ENCODE results near the gene NR3C1. TPM values are rescaled to one million over a fixed set of nuclear protein-coding genes. Genes with fewer than 3 reads are reported as not detected.
A peak's percentile ranks its signal among the peaks of the same experiment; 100 is the strongest.

The NR3C1 gene
- total RNA-seq, 2 donors from 2014 or later: 30.3 to 38.9 TPM

DNA sequence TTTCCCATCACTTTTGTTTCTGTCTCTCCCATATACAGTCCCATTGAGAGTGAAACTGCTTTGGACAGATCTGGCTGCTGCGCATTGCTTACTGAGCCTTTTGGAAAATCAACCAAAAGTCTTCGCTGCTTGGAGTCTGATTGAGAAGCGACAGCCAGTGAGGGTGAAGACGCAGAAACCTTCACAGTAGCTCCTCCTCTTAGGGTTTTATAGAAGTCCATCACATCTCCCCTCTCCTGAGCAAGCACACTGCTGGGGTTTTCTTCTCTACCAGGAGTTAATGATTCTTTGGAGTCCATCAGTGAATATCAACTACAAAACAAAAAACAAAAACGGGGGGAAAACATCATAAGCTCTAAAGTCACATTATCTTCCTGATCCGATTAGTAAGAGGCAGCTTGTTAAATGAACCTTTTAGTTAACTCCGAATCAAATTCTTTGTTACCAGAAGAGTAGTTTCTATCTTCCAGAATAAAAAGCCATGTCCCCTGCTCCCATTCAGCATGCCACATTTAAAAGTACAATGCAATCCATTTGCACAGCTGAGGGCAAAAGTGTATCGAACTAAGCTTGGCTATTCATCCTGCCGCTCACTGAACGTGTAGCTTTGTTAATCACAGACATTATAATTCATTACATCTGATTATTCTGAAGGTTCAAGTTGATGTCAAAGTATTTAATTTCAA is 2.8 kb downstream of the NR3C1 start:
- DNase-seq (ENCODE audit: low spot score): no peak
- Histone ChIP-seq H3K27me3 (no peaks in the 10 kb centered on the region), H3K4me1 (peaks cover 0 to 57% of the 10 kb centered on the region in 2 donors), H3K4me3 (peak overlapping the region; percentile 78 to 82), H3K9me3 (no peaks in the 10 kb centered on the region), H3K36me3 (no peaks in the 10 kb centered on the region), H3K27ac (peak overlapping the region; percentile 98 to 99)
- TF ChIP-seq, protein P1, sequence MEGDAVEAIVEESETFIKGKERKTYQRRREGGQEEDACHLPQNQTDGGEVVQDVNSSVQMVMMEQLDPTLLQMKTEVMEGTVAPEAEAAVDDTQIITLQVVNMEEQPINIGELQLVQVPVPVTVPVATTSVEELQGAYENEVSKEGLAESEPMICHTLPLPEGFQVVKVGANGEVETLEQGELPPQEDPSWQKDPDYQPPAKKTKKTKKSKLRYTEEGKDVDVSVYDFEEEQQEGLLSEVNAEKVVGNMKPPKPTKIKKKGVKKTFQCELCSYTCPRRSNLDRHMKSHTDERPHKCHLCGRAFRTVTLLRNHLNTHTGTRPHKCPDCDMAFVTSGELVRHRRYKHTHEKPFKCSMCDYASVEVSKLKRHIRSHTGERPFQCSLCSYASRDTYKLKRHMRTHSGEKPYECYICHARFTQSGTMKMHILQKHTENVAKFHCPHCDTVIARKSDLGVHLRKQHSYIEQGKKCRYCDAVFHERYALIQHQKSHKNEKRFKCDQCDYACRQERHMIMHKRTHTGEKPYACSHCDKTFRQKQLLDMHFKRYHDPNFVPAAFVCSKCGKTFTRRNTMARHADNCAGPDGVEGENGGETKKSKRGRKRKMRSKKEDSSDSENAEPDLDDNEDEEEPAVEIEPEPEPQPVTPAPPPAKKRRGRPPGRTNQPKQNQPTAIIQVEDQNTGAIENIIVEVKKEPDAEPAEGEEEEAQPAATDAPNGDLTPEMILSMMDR (IDR thresholded peaks at IDR 0.05): no peak

DNA sequence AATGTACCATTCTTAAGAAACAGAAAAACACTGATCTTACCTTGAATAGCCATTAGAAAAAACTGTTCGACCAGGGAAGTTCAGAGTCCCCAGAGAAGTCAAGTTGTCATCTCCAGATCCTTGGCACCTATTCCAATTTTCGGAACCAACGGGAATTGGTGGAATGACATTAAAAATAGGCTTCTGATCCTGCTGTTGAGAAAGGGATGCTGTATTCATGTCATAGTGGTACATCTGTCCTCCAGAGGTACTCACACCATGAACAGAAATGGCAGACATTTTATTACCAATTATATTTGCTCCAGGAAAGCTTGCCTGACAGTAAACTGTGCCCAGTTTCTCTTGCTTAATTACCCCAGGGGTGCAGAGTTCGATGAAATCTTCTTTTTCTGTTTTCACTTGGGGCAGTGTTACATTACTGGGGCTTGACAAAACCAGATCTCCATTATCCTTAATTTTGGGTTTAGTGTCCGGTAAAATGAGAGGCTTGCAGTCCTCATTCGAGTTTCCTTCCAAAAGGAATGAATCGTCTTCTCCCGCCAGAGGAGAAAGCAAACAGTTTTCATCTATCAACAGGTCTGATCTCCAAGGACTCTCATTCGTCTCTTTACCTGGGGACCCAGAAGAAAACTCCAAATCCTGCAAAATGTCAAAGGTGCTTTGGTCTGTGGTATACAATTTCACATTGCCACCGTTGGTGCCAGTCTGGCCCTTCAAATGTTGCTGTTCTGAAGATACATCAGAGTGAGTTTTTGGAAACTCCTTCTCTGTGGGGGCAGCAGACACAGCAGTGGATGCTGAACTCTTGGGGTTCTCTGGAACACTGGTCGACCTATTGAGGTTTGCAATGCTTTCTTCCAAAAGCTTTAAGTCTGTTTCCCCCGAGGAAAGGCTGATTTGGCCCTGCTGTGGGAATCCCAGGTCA is 3.6 kb downstream of the NR3C1 start:
- TF ChIP-seq, protein P1 (IDR thresholded peaks at IDR 0.05): no peak
- peaks cover 0 to 62% of the 10 kb centered on the region in 2 donors for H3K4me1 ChIP-seq
- DNase-seq (ENCODE audit: low spot score): no peak
- H3K27ac ChIP-seq: peak overlapping the region; percentile 98 to 99
- peak overlapping the region; percentile 78 to 82 for H3K4me3 ChIP-seq
- H3K9me3 ChIP-seq: no peaks in the 10 kb centered on the region
- H3K36me3 ChIP-seq: no peaks in the 10 kb centered on the region
- no peaks in the 10 kb centered on the region for H3K27me3 ChIP-seq

DNA sequence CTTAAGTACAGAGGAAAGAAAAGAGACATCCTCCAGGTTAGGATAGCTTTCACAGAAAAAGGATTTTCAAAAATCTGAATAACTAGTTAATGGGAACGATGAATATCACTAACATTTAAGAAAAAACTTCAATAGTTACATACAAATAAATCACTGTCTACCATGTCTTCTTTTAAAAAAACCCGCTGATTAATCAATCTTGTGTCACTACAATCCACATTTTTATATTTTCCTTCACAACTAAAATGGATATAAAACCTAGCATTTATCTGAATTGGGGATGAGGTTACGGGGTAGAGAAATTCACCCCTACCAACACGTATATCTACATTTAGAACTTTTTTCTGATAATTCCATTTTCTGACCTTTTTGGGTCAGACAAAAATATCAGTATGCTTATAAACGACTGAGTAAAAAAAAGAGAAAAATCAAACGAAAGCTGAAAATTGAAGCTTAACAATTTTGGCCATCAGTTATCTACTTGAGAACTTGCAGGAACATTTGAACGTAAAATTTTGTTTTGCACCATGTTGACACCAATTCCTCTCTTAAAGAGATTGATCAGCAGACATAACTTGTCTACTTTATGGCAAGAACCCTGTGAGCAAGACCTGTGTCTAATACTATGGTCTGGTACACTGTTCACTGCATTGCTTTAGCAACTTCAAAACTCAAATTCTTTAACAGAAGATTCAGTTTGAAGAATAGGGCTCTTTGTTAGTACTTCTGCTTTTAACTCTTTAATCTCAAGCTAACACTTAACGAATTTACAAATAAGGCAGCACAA is 4.8 kb downstream of the NR3C1 start:
- peak overlapping the region; percentile 98 to 99 for H3K27ac ChIP-seq
- H3K27me3 ChIP-seq: no peaks in the 10 kb centered on the region
- no peaks in the 10 kb centered on the region for H3K9me3 ChIP-seq
- no peak for DNase-seq (ENCODE audit: low spot score)
- TF ChIP-seq, protein P1 (IDR thresholded peaks at IDR 0.05): no peak
- peaks cover 0 to 74% of the 10 kb centered on the region in 2 donors for H3K4me1 ChIP-seq
- H3K4me3 ChIP-seq: peak overlapping the region; percentile 78 to 82
- H3K36me3 ChIP-seq: no peaks in the 10 kb centered on the region

DNA sequence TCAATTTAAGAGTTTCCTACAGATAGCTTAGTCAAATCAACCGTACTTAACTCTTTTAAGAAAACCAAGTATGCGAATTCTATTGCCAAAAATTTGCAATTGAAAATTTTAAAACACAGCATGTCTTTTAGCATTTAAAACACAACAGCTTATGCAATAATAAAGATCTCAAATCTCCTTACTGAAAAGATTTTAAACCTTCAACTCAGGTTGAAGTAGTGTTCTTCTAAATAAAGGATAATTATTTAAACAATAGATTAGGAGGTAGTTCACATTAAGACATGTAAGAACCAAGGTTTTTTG is 5.5 kb downstream of the NR3C1 start:
- no peaks in the 10 kb centered on the region for H3K36me3 ChIP-seq
- no peaks in the 10 kb centered on the region for H3K9me3 ChIP-seq
- peak overlapping the region; percentile 98 to 99 for H3K27ac ChIP-seq
- H3K4me3 ChIP-seq: peak overlapping the region; percentile 78 to 82
- no peaks in the 10 kb centered on the region for H3K27me3 ChIP-seq
- peaks cover 0 to 81% of the 10 kb centered on the region in 2 donors for H3K4me1 ChIP-seq
- TF ChIP-seq, protein P1 (IDR thresholded peaks at IDR 0.05): no peak
- no peak for DNase-seq (ENCODE audit: low spot score)

DNA sequence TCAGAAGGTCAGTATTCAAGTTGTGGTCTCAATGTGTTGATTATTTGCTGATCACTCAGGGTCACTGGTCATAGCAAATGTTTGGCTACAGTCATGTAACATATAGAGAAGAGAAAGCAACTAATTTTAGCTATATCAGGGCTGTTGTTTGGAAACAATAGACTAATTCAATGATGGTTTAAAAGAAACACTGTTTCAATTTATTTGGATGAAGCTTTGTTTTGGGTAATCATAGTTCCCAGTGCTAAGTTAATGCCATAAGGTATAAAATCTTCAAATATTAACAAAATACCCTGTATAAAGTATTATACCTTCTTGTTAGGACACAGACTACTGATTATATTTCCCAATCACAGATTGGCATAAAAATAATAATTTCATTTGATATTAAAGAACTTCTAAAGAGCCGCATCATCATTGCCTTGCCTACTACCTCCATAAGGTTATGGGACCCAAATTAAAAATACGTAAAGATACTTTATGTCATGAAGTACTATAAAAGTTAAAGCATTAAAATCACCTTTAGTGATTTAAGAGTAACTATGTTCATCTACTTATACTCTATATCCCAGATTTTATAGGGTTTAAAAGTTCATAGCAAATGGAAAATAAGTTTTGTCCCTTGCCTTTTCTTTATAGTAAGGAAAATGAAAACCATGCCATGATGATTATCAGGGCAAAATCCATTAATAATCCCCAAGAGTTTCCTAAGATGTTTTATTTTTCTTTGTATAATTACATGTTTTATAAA is 6.0 kb downstream of the NR3C1 start:
- Histone ChIP-seq H3K27me3 (no peaks in the 10 kb centered on the region), H3K27ac (peak overlapping the region in 1 of 2 donors; percentile 99), H3K4me3 (peak overlapping the region; percentile 11 to 82), H3K36me3 (no peaks in the 10 kb centered on the region), H3K4me1 (peaks cover 0 to 84% of the 10 kb centered on the region in 2 donors), H3K9me3 (no peaks in the 10 kb centered on the region)
- DNase-seq (ENCODE audit: low spot score): no peak
- TF ChIP-seq, protein P1 (IDR thresholded peaks at IDR 0.05): no peak
